ENCODE results near the gene SPDYE16.
"Not testable (repeated sequence)": the region's sequence is repeated elsewhere in the genome, so short reads cannot be mapped to it uniquely, and the experiment has no call there.

The SPDYE16 gene

DNA sequence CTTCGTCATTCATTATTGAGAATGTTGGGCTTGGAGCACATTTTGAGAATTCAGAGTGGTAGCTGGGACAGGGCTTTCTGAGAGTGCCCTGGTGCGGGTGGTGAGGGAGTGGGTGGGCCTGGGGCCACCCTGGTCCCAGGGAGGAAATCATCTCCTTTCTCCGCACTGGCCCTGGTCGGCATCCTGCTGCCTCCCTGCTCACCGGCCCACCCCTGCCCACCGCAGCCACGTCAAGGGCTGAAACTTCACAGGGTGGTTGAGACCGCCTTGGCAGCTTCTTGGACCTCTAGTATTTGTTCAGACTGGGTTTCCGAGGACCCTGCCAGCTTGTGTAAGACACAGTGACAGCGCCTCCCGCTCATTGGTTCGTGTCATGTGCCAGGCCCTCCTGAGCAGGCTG is 58.6 kb downstream of the SPDYE16 start:
- H3K9me3 ChIP-seq (ENCODE audit: control insufficient read depth, low read length); H3K36me3 ChIP-seq (ENCODE audit: control insufficient read depth, insufficient read depth, low read length); H3K4me1 ChIP-seq (ENCODE audit: control insufficient read depth, insufficient read depth, low read length, poor library complexity, severe bottlenecking); H3K4me3 ChIP-seq (ENCODE audit: extremely low read depth, insufficient read depth, low read length, poor library complexity, severe bottlenecking); H3K27ac ChIP-seq (ENCODE audit: low read depth, low read length, severe bottlenecking): not testable (repeated sequence)
- WGBS, 2 experiments (ENCODE audit: insufficient coverage in 2 of 2): 94 to 100% methylated on average over 2 to 6 of the region's 12 CpGs

DNA sequence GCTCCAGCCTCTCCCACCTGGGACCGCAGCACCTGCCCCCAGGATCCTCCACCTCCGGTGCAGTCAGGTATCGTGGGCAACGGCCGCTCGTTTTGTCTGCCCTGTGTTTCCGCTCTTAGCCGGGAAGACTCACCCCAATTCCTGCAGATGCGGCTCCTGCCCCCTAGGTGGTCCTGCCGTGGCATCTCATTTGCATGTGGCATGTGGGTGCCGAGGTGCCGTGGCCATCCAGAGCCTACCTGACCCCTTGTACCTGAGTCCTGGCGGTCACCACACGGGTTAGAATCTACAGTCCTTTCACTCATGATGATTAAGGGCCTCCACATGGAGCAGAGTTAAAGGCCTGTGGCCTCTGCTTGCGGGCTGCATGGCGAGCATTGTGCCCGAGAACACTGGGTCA is 60.0 kb downstream of the SPDYE16 start:
- 96 to 100% methylated on average over 2 to 4 of the region's 17 CpGs for WGBS, 2 experiments (ENCODE audit: insufficient coverage in 2 of 2)
- not testable (repeated sequence) for H3K9me3 ChIP-seq (ENCODE audit: control insufficient read depth, low read length); H3K36me3 ChIP-seq (ENCODE audit: control insufficient read depth, insufficient read depth, low read length)

DNA sequence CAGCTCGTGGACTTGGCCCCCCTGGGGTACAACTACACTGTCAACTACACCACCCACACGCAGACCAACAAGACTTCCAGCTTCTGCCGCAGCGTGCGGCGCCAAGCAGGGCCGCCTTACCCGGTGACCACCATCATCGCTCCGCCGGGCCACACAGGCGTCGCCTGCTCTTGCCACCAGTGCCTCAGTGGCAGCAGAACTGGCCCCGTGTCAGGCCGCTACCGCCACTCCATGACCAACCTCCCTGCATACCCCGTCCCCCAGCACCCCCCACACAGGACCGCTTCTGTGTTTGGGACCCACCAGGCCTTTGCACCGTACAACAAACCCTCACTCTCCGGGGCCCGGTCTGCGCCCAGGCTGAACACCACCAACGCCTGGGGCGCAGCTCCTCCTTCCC is 60.4 kb downstream of the SPDYE16 start:
- not testable (repeated sequence) for H3K9me3 ChIP-seq (ENCODE audit: control insufficient read depth, low read length); H3K4me3 ChIP-seq (ENCODE audit: extremely low read depth, insufficient read depth, low read length, poor library complexity, severe bottlenecking); H3K4me1 ChIP-seq (ENCODE audit: control insufficient read depth, insufficient read depth, low read length, poor library complexity, severe bottlenecking); H3K27ac ChIP-seq (ENCODE audit: low read depth, low read length, severe bottlenecking); H3K36me3 ChIP-seq (ENCODE audit: control insufficient read depth, insufficient read depth, low read length)
- WGBS, 2 experiments (ENCODE audit: insufficient coverage in 2 of 2): 96 to 97% methylated on average over 13 to 23 of the region's 24 CpGs

More for the DNA sequence above, 60.0 kb downstream of the SPDYE16 start:
- not testable (repeated sequence) for H3K27ac ChIP-seq (ENCODE audit: low read depth, low read length, severe bottlenecking); H3K4me1 ChIP-seq (ENCODE audit: control insufficient read depth, insufficient read depth, low read length, poor library complexity, severe bottlenecking); H3K4me3 ChIP-seq (ENCODE audit: extremely low read depth, insufficient read depth, low read length, poor library complexity, severe bottlenecking)
